Activated T-helper 1 cell treated with Interleukin-2 at 50 U/mL for 16 hours (primary cell): ENCODE data around the gene CDC42BPA.
"Not testable (repeated sequence)": the region's sequence is repeated elsewhere in the genome, so short reads cannot be mapped to it uniquely, and the experiment has no call there.

Source experiments
- DNase-seq: peaks from one replicate; pipeline ENCODE4 v3.0.0-alpha.2; 2020; ENCODE audit warnings: low read depth

The CDC42BPA gene

GRCh38 chr1:227066999-227067398 is 251.3 kb downstream of the CDC42BPA start:
- no peak for DNase-seq

DNA sequence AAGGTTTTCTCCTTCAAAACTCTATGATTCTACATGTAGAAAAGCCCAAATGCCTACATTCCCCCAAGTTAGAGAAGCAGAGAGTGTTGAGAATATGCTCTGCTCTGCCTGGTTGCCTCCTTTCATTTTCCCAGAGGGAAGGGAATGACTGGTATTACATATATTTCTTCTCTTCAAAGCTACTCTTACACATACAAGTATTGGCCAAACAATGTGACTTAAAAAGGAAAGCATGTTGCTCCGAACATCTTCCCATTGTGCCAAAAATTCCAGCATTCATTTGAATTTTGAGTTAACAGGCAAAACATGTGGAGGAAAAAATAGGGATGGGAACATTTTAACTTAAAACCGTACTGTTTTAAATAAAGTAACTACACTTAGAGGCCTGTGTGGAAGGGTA is 253.0 kb downstream of the CDC42BPA start:
- DNase-seq: no peak

DNA sequence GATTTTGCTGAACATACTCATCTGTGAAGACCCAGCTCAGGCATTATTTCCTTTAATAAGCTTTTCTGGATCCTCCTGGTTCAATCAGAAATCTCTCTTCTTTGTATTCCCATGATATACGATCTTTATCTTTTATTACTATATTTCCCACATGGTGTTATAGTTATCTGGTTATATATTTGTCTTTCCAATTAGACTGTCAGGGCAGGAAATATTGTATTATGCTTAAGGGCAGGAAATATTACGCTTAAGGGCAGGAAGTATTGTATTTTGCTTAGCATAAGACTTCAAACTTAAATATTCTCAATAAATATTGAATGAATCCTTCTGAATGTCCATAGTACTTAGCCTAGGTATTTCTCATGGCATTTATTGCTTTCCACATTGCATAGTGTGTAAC is 256.0 kb downstream of the CDC42BPA start:
- no peak for DNase-seq

DNA sequence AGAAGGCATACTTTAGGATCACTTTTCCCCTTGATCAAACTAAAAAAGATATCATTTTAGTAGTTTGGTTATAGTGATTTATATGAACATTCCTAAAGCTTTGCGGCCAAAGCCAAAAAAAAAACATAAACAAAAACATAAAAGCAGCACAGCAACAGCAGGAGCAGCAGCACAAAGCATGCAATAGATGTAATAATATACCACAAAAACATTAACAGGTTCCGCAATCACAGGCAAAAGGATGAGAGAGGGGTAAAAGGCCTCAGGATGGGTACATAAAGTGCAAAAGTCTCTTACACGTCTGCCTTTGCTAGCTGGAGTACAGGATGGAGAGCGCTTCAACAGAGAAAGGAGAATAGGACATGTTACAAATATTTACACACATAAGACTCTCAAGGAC is 259.2 kb downstream of the CDC42BPA start:
- no peak for DNase-seq

- DNase-seq: no peak
Observed at GRCh38 chr1:227058321-227058751, 260.0 kb downstream of the CDC42BPA start.

DNA sequence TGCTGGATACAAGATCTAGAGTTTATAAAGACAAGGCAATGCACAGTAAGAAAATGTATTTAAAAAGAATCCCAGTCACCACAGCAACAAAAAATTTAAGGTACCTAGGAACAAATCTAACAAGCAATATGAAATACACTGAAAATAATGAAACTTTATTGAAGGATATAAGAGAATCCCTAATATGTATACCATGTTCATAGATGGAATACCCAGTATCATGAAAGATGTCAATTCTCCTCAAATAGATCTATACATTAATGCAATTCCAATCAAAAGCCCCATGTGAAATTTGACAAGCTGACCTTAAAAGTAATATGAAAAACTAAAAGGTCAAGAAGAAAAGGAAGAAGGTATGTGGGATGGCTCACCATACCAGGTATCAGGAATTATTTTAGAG is 269.0 kb downstream of the CDC42BPA start:
- DNase-seq: no peak

DNA sequence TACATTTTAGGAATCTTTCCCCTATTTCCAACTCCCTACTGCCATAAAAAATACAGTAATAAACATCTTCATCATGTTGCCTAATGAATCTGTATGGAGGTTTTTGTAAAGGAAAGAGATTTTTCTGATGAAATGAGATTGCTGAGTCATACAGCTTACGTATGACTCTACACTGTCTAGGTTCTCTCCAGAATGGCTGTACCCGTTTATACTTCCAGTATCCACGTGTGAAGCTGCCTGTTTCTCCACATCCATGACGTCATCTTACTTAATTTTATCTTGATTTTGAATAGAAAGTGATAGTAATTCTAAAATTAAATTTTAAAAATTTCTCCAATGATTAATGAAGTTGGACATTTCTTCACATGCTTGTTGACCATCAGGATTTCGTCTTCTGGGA is 274.5 kb downstream of the CDC42BPA start:
- no peak for DNase-seq

GRCh38 chr1:227042292-227042691 is 276.0 kb downstream of the CDC42BPA start:
- DNase-seq: no peak

- no peak for DNase-seq
Observed at GRCh38 chr1:227038401-227038800, 279.9 kb downstream of the CDC42BPA start.

- DNase-seq: no peak
Observed at GRCh38 chr1:227037121-227037520, 281.2 kb downstream of the CDC42BPA start.

DNA sequence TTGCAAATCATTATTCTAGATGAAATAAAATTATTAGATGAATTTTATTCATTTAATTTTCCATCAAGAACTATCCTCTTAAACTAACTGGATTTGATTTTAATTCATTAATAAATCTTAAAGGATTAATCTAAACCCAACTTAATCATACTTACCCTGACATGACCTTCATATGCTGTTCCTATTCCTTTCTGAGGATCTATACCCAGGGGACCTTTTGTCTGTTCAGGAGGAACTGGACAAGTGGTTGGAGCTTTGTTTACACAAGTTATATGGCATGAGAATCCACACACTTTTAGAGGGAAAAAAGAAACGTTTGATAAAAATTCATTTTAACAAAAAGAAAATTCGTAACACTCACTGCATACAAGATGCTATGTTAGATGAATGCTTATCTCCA is 283.0 kb downstream of the CDC42BPA start:
- no peak for DNase-seq

DNA sequence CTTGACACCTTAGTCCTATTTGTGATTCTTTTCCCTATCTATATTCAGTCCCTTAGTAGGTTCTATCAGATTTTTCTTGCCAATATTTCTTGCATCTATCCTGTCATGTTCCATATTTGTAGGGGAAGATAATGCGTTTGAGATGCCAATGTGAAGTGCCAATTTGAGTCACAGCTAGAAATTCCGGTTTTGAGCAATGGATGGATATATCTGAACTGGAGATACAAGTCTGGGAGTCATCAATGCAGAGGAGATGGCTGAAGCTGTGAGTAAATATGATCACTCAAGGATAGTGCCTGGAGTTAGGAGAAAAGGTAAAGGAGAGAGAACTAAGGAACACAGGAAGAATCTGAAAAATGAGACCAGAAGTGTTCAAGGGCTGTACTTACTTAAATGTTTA is 284.4 kb downstream of the CDC42BPA start:
- no peak for DNase-seq

DNA sequence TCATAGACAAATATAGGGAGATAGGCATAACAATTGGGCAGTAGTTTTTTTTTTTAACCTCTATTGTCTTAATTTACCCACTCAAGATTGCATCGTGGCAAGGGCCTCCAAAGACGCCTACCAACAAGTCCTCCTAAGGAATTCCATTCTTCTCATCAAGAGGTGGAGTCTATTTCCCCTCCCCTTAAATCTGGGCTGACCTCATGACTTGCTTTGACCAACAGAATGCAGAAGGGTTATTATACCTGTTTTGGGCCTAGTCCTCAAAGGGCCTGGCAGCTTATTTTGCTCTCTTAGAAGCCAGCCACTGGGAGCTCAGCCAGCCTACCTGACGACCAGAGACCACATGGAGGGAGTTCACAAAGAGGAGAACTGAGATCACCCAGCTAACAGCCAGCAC is 285.9 kb downstream of the CDC42BPA start:
- DNase-seq: no peak

DNA sequence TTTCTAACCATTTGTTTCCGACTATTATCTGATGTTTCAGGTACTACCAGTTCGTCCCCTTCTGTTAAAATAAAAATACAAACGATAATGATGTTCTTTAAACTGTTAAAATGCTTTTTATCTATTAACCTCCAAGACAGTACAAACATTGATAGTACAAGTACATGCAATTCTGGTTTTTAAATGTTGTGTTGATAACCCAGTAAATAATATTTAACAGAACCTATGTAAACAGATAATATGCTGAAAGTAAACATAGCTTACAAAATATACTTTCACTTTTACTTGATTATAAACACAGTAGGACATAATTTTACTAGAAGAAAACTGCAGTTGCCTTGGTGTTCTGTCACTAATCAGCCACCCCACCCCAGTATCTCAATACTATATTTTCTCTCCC is 301.3 kb downstream of the CDC42BPA start:
- no peak for DNase-seq

DNA sequence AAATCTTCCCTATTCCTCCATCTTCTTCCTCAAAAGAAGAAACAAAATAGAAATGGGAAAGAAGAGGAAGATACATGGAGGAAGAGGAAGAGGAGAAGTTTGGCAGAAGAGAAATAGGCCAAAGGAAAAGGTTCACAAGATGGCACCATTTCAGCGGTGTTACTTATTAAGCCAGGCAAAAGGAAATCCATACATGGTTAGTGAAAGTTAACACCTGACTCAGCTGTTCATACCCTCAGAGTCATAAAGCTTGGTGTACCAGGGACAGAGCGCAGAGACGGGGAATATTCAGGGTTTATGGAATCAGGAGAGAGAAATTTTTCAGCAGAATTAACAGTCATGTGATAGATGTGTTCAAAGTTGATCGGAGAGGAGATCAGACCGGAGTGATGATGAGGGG is 307.6 kb downstream of the CDC42BPA start:
- no peak for DNase-seq

- DNase-seq: no peak
Observed at GRCh38 chr1:227009937-227010336, 308.4 kb downstream of the CDC42BPA start.

DNA sequence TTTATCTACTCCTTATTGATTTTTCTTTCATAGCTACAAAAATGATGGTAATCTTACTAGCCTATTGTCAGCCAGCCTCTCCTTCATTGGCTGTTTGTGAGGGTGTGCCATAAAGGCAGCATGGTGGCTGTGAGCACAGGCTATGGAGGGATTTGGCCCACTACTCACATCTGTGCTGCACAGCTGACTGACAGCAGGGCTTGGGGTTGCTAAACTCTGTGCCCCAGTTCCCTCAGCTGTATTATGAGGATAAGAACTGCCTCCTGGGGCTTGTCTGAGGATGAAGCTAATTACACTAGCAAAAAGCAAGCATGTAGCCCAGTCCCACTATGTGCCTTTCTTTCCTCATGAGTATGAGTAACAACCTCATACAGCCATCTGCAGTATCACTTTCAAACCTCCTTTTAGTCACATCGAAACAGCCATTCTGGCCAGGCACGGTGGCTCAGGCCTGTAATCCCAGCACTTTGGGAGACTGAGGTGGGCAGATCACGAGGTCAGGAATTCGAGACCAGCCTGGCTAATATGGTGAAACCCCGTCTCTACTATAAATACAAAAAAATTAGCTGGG is 312.0 kb downstream of the CDC42BPA start:
- DNase-seq: no peak

DNA sequence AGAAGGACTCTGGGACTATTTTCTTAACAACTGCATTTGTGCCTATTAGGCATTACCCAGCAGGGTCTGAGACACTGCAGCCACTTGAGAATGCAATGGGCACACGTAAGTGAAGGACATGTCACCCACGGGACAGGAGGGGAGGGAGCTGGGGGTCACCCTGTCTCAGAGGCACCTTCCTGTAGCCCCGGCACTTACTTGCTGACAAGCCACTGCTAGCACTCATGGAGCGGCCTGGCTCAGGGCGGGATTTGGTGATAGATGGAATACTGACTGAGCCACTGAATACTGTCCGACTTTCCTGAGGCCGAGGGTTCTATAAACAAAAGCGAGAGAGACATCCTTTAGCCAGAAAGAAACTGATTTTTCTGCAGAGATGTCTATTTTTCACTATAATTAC is 313.5 kb downstream of the CDC42BPA start:
- DNase-seq: no peak

DNA sequence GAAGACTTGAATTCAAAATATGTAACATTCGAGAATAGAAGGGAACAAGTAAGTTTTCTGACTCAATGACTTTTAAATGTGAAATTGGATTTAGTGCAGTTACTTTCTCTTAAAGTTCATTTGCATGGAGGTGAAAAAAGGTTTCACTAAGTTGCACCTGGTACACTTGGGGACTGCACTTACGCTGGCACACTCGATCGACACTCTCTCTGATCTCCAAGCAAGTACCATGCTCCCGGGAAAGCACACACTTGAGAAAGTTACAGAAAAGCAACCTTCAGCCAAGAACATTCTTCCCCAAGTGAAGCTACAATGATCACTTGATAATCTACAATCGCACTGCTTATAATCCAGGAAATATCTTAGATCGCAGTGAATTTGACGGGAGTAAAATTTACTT is 315.1 kb downstream of the CDC42BPA start:
- DNase-seq: no peak

DNA sequence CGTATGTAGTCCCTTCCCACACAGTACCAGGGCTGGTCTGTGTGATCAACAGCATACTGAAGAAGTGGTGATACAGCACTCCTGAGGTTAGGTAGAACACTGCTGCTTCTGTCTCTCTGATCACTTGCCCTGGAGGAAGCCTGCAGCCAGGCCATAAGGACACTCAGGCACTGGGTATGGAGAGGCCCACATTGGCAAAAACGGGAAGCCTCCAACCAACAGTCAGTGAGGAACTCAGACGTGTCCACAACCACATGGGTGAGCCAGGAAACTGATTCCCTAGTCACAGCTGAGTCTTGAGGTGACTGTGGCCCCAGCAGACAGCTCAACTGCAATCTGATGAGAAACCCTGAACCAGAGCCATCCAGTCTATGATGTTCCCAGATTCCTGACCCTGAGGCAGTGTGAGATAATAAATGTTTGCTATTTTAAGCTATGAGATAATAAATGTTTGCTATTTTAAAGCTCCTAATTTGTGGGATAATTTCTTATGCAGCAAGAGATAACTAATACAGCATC is 315.7 kb downstream of the CDC42BPA start:
- no peak for DNase-seq

- DNase-seq: not testable (repeated sequence)
Observed at GRCh38 chr1:226999579-226999978, 318.7 kb downstream of the CDC42BPA start.

- DNase-seq: no peak
Observed at GRCh38 chr1:226995365-226996332, 322.6 kb downstream of the CDC42BPA start.
